Ishikawa (cell line): ENCODE measurements around the gene P2RX4.

Source experiments
- CEBPB ChIP-seq: IDR thresholded peaks from 2 replicates; pipeline ENCODE4 v1.6.1; 2012
- CREB1 ChIP-seq: IDR thresholded peaks from 2 replicates; pipeline ENCODE4 v1.6.1; 2012; ENCODE audit warnings: low read depth
- EGR1 ChIP-seq: IDR thresholded peaks from 2 replicates; pipeline ENCODE4 v1.6.1; 2012
- EP300 ChIP-seq: IDR thresholded peaks from 2 replicates; pipeline ENCODE4 v1.6.1; 2012; ENCODE audit warnings: borderline replicate concordance
- FOXM1 ChIP-seq: IDR thresholded peaks from 2 replicates; pipeline ENCODE4 v1.6.1; 2012; ENCODE audit warnings: low read depth, borderline replicate concordance
- NFIC ChIP-seq: IDR thresholded peaks from 2 replicates; pipeline ENCODE4 v1.6.1; 2012
- RAD21 ChIP-seq: IDR thresholded peaks from 2 replicates; pipeline ENCODE4 v1.6.1; 2012; ENCODE audit warnings: low read depth
- TAF1 ChIP-seq: IDR thresholded peaks from 2 replicates; pipeline ENCODE4 v1.6.1; 2012; ENCODE audit warnings: low read depth, mild to moderate bottlenecking
- TCF12 ChIP-seq: IDR thresholded peaks from 2 replicates; pipeline ENCODE4 v1.6.1; 2012; ENCODE audit warnings: low read depth
- TEAD4 ChIP-seq: IDR thresholded peaks from 2 replicates; pipeline ENCODE4 v1.6.1; 2012
- YY1 ChIP-seq: IDR thresholded peaks from 2 replicates; pipeline ENCODE4 v1.6.1; 2012; ENCODE audit warnings: low read depth
- ZBTB7A ChIP-seq: IDR thresholded peaks from 2 replicates; pipeline ENCODE4 v1.6.1; 2012; ENCODE audit warnings: low read depth
- TF ChIP-seq, protein P1 (sequence below): IDR thresholded peaks from 2 replicates; pipeline ENCODE4 v1.6.1; 2012; ENCODE audit warnings: low read depth, mild to moderate bottlenecking
- TF ChIP-seq, protein P2 (sequence below): IDR thresholded peaks from 2 replicates; pipeline ENCODE4 v1.6.1; 2012
- TF ChIP-seq, protein P3 (sequence below): IDR thresholded peaks from 2 replicates; pipeline ENCODE4 v1.6.1; 2012

The P2RX4 gene

DNA sequence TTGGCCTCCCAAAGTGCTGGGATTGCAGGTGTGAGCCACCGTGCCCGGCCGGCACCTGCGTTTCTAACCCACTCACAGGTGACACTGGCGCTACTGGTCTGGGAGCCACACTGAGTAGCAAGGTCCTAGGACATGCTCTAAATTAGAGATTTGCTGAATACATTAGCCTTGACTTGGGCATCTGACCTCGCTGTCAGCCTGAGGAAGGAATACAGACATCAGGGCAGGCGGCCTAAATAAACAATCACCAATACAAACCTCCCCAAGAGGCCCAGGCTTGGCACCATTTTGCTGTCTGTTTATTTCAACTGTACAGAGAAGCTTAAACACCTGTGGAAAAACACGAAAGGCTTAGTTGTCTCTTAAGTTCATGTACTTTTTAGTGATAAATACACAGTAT lies 27.5 kb downstream of the P2RX4 start:
- TF ChIP-seq NFIC (no peak), ZBTB7A (no peak), CEBPB (no peak), TCF12 (no peak), FOXM1 (no peak), RAD21 (no peak), EGR1 (no peak), EP300 (no peak), YY1 (no peak), TEAD4 (no peak), TAF1 (no peak), CREB1 (no peak)
- TF ChIP-seq, protein P1, sequence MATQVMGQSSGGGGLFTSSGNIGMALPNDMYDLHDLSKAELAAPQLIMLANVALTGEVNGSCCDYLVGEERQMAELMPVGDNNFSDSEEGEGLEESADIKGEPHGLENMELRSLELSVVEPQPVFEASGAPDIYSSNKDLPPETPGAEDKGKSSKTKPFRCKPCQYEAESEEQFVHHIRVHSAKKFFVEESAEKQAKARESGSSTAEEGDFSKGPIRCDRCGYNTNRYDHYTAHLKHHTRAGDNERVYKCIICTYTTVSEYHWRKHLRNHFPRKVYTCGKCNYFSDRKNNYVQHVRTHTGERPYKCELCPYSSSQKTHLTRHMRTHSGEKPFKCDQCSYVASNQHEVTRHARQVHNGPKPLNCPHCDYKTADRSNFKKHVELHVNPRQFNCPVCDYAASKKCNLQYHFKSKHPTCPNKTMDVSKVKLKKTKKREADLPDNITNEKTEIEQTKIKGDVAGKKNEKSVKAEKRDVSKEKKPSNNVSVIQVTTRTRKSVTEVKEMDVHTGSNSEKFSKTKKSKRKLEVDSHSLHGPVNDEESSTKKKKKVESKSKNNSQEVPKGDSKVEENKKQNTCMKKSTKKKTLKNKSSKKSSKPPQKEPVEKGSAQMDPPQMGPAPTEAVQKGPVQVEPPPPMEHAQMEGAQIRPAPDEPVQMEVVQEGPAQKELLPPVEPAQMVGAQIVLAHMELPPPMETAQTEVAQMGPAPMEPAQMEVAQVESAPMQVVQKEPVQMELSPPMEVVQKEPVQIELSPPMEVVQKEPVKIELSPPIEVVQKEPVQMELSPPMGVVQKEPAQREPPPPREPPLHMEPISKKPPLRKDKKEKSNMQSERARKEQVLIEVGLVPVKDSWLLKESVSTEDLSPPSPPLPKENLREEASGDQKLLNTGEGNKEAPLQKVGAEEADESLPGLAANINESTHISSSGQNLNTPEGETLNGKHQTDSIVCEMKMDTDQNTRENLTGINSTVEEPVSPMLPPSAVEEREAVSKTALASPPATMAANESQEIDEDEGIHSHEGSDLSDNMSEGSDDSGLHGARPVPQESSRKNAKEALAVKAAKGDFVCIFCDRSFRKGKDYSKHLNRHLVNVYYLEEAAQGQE = no peak
- TF ChIP-seq, protein P2, sequence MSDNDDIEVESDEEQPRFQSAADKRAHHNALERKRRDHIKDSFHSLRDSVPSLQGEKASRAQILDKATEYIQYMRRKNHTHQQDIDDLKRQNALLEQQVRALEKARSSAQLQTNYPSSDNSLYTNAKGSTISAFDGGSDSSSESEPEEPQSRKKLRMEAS = no peak

DNA sequence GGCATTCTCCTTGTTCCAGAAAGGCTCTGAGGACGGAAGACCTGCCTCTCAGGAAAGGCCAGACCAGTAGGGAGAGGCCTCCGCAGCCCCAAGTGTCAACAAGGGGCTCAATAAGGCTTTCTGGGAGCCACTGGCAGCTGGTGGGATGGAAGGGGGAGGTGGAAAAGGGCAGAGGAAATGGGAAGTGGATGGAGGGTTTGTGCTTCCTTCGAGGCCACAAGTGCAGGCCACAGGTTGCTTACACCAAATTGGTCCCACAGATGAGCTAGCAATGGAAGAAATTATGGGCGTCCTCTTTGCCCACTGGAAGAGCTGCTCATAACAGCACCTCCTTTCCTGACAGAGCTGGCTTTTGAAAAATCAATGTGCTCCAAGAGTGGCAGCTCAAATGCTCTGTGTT lies 28.2 kb downstream of the P2RX4 start:
- TF ChIP-seq EP300 (no peak), RAD21 (no peak)
- TF ChIP-seq, protein P3, sequence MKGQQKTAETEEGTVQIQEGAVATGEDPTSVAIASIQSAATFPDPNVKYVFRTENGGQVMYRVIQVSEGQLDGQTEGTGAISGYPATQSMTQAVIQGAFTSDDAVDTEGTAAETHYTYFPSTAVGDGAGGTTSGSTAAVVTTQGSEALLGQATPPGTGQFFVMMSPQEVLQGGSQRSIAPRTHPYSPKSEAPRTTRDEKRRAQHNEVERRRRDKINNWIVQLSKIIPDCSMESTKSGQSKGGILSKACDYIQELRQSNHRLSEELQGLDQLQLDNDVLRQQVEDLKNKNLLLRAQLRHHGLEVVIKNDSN = no peak
- TF ChIP-seq, protein P2 = no peak

DNA sequence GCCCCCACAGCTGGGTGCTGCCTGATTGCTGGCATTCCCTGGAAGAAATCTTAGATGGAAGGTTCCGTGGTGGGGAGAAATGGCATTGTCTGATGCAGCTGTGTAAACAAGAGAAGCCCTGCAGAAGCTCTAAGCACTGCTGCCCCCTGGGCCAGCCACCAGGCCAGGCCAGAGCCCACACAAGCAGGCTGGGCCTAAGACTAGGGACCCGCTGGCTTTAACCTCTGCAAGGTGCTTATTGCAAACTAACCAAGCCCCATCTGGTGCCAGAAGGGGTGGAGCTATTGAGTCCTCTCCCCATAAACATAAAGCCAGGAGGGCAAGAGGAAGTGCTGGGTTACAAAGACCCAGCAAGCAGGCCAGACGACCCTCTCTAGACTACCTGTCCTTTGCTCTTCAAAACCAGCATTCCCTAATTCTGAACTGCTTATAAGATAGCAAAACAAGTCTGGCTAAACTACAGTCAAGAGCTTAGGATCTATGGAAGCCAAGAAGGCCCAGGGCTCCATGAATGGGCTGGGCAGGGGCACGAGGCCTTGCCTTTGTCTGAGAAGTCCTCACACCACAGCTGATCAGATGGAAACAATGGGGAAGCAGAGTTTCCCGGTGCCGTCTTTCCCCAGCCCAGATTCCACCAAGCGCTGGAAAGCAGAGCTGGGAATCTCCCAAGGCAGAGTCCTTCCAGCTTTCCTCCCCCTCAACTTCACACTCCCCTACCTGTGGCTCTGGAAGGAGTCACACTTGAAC lies 28.8 kb downstream of the P2RX4 start:
- TF ChIP-seq EGR1 = no peak
- no peak for TF ChIP-seq TAF1
- TF ChIP-seq YY1 = no peak
- TF ChIP-seq, protein P1 = no peak
- no peak for TF ChIP-seq CEBPB
- no peak for TF ChIP-seq CREB1
- no peak for TF ChIP-seq TEAD4
- TF ChIP-seq, protein P2 = no peak
- no peak for TF ChIP-seq NFIC
- TF ChIP-seq RAD21 = no peak

DNA sequence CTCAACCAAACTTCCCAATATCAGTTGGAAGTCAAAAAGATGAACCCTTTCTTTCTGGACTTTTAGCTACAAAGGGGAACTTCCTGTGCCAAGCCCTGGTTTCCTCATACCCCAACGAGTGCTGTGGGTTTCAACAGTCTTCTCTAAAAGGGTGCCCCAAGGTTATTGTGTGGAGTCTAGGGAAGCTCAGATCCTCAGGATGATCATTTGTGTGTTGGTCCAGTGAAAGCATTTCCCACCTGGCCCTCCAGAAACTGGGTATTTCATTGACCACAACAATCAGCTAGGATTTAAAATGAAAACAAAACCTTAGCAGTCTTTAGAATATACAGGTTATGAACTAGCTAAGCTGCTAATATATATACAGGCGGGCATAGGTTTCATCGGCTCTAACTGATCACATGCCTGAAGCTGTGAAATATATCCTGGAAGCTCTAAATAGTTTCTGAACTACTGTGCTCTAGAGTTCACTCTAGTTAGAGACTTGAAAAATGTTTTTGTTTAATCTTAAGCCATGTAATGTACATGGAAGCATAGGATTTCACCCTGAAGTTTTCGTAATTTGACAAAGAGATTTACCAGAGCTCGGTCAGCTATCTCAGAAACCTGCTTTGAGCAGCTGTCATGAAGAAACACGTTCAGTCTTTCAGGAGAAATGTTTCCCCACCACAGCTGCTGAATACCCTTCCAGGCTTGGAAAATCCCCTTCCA lies 29.6 kb downstream of the P2RX4 start:
- no peak for TF ChIP-seq FOXM1
- no peak for TF ChIP-seq TCF12
- no peak for TF ChIP-seq CREB1
- TF ChIP-seq TAF1 = no peak
- no peak for TF ChIP-seq CEBPB
- no peak for TF ChIP-seq TEAD4
- TF ChIP-seq RAD21 = no peak
- TF ChIP-seq YY1 = no peak
- TF ChIP-seq, protein P3 = no peak
- TF ChIP-seq, protein P2 = no peak
- TF ChIP-seq, protein P1 = no peak
- no peak for TF ChIP-seq ZBTB7A
- no peak for TF ChIP-seq EGR1
- TF ChIP-seq EP300 = no peak
- no peak for TF ChIP-seq NFIC
